Measurements from ENCODE around the gene TPPP. TPM values are rescaled to one million over a fixed set of nuclear protein-coding genes. Genes with fewer than 3 reads are reported as not detected.
"Not testable (repeated sequence)": the region's sequence is repeated elsewhere in the genome, so short reads cannot be mapped to it uniquely, and the experiment has no call there.

The TPPP gene
- polyA plus RNA-seq, 4 donors = 3.0 to 6.2 (median 4.4) TPM

GRCh38 chr5:679166-679895 lies 13.8 kb downstream of the TPPP start:
- DNase-seq (ENCODE audit: low read depth in 4 of 4, low spot score in 3 of 4) = not testable (repeated sequence)

GRCh38 chr5:678521-678920 lies 14.6 kb downstream of the TPPP start:
- not testable (repeated sequence) for DNase-seq (ENCODE audit: low read depth in 4 of 4, low spot score in 3 of 4)

DNA sequence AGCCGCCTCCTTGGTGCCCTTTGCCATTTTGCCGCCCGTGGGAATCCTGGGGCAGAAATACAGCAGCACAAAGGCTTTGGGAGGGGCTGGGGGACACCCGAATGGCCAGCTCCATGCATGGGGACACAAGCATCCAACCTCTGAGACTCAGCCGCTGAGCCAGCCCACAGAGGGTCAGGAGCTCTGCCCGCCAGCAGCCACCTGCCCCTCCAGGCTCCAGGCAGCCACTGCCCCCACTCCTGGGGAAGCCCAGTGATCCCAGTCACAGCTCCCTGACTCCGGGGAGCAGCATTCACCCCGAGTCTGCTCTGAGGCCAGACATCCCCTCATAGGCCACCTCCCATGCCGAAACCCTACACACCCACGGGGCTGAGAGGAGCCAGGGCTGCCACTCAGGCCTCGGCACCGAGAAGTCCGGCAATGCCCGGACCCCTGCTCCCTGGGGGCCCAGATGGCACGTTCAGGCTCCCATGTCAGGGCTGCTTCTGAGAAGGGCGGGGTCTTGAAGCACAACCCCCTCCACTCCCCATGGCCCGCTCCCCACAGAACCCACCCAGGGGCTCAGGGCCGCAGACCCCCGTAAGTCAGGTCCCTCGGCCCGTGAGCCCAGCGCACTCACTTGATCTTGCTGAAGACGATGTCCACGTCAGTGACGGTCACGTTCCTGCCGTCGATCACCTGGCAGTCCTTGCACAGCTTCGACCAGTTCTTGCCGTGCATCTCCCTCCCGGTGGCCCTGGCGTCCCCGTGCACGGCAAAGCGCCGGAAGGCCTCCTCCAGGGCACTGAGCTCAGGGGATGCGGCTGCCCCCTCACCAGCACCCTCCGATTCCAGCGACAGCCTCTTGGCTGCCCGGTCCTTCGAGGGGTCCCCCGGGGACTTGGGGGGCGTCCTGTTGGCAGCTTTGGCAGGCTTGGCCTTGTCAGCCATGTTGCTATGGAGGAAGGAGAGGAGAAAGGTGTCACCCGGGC lies 15.7 kb downstream of the TPPP start:
- DNase-seq (ENCODE audit: low read depth in 4 of 4, low spot score in 3 of 4) = no peak

DNA sequence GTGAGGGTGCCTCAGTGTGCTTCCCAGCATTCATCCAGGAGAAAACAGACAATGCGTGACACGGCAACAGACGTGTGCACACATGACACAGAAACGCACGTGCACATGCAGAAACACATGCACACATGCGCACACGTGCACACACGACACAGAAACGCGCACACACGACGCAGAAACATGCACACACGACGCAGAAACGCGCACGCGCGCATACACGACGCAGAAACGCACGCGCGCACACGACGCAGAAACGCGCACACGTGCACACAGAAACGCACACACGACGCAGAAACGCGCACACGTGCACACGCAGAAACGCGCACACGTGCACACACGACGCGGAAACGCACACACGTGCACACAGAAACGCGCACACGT lies 16.5 kb downstream of the TPPP start:
- no peak for DNase-seq (ENCODE audit: low read depth in 4 of 4, low spot score in 3 of 4)

DNA sequence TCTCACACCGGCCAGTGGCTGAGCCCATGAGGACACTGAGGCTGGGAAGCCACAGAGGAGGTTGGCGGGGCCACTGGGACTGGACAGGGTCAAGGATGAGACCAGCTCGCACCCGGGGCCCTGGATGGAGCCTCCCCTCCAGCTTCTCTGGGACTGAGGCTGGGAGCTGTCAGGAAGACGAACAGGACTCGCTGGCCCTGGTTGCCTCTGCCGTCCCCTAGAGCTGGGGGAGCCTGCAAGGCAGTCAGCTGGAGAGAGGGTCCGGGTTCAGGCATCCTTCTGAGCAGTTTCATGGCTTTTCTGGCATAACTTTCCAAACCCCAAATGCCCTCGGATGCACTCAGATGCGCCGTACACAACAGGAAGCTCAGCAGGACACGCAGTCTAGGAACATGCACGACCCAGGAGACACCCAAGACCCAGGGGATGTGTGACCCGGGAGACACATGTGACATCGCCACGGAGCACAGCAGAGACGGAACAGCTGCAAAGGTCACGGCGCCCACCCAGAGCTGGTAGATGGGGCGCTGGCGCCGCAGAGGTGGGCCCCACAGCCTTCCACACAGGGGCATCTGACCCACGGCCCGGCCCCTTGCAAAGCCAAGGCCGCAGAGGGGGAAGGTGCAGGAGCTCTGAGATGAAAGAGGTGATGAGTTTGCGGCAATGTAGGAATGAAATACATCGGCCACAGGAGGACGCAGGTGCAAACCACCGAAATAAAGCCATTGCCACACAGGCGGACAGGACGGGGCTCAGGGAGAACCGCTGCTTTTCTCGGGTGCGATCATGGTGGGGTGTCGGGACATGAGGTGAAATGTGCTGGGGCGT lies 17.1 kb downstream of the TPPP start:
- no peak for DNase-seq (ENCODE audit: low read depth in 4 of 4, low spot score in 3 of 4)

DNA sequence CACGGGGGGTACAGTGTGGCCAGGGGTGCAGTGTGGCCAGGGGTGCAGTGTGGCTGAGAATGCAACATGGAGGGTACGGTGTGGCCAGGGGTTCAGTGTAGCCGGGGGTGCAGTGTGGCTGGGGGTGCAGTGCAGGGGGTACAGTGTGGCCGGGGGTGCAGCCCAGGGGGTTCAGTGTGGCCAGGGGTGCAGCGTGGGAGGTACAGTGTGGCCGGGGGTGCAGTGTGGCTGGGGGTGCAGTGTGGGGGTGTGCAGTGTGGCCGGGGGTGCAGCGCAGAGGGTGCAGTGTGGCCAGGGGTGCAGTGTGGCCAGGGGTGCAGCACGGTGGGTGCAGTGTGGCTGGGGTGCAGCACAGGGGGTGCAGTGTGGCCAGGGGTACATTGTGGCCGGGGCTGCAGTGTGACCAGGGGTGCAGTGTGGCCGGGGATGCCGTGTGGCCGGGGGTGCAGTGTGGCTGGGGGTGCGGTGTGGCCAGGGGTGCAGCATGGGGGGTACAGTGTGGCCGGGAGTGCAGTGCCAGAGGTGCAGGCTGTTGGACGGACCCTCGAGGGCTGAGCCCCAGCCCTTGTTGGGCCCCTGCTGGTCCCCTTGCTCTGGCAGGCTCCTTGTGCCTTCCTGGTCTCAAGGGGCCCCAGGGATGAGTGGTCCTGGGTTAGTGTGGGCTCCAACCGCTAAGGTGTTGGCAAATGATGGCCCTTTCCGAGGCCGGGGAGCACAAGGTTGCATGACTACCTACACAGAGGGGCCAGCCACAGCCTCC lies 17.9 kb downstream of the TPPP start:
- DNase-seq (ENCODE audit: low read depth in 4 of 4, low spot score in 3 of 4) = no peak

DNA sequence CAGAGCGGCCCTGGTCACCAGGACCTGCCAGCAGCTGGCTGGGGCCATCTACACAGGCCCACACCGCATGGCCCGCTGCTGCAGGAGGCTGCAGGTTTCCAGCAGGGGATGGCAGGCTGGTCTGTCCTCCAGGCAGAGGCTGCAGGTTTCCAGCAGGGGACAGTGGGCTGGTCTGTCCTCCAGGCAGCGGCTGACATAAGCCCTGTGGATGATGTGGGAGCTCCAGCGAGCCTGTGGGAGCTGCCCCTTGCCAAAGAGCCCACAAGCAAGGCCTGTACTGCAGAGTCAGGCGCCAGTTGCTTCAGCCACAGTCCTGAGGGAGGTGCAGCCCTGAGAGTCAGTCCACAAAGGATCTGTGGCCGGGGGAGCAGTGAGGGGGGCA lies 18.5 kb downstream of the TPPP start:
- DNase-seq (ENCODE audit: low read depth in 4 of 4, low spot score in 3 of 4) = no peak

- no peak for DNase-seq (ENCODE audit: low read depth in 4 of 4, low spot score in 3 of 4)
These were observed 19.1 kb downstream of the TPPP start for GRCh38 chr5:673831-674629.

GRCh38 chr5:673161-673830 lies 19.9 kb downstream of the TPPP start:
- no peak for DNase-seq (ENCODE audit: low read depth in 4 of 4, low spot score in 3 of 4)

GRCh38 chr5:672329-673160 lies 20.6 kb downstream of the TPPP start:
- peak; percentile 68 to 83 (median 76) for DNase-seq (ENCODE audit: low read depth in 4 of 4, low spot score in 3 of 4)

GRCh38 chr5:671459-672328 lies 21.5 kb downstream of the TPPP start:
- peak in 3 of 4 donors; percentile 36 to 44 (median 41) for DNase-seq (ENCODE audit: low read depth in 4 of 4, low spot score in 3 of 4)

GRCh38 chr5:670396-671270 lies 22.5 kb downstream of the TPPP start:
- no peak for DNase-seq (ENCODE audit: low read depth in 4 of 4, low spot score in 3 of 4)

GRCh38 chr5:669842-670395 lies 23.2 kb downstream of the TPPP start:
- no peak for DNase-seq (ENCODE audit: low read depth in 4 of 4, low spot score in 3 of 4)

DNA sequence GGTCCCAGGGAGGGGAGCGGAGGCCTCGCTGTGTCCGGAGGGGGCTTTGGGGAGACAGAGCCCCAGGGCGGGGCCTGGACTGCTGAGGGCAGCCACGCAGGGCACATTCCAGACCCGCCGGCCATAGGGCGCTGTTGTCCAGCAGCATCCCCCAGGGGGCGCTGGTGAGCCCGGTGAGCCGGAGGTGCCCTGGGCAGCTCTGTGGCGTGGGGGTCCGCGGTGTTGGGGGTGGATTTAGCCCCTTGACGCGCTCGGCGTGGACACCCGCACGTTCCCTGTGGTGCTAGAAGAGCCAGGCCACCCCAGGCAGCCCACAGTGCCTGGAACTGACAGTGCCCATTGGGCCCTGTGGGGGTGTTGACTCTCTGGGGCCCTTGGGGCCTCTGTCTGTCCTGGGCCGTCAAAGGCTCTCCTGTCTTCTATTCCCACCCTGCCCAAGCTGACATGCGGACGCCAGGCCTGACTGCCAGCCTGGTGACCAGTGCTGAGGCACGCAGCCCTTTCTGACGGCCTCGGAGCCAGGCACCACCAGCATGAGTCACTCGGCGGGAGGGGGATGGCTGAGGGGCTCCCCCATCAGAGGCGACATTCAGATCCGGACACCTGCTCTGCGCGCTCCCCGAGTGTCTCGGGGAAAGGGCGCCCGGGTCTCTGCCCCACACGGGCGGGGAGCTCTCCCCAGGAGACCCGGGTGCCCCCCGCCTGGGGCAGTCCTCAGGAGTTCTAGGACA lies 23.9 kb downstream of the TPPP start:
- DNase-seq (ENCODE audit: low read depth in 4 of 4, low spot score in 3 of 4) = no peak
